WTC11 (cell line): ENCODE measurements around the gene FCHO1. TPM values are rescaled to one million over a fixed set of nuclear protein-coding genes. Genes with fewer than 3 reads are reported as not detected.

Experiments used
- ATAC-seq: fragments of 200-7000 bp; cut with Tn5 transposase; 2 replicates; pipeline ENCODE4 v1.10.0; 2021; ENCODE audit warnings: mild to moderate bottlenecking, moderate library complexity
- CTCF ChIA-PET: fragments of 300-600 bp; sonication (Branson Sonifier 250); formaldehyde crosslinking; loops from one replicate; lab custom pipeline; 2021; ENCODE audit warnings: antibody characterized with exemption; lab: Charles Lee
- POLR2A ChIA-PET: fragments of 350-600 bp; sonication (Branson Sonifier 250); formaldehyde crosslinking; loops from one replicate; lab custom pipeline; 2021; ENCODE audit warnings: antibody characterized with exemption; lab: Charles Lee
- DNase-seq: peaks from one replicate; pipeline ENCODE4 v3.0.0; 2021; ENCODE audit warnings: low spot score
- H3K27ac Mint-ChIP-seq: 2 replicates; pipeline ENCODE4 v1.8.0; 2021; ENCODE audit warnings: mixed read lengths
- H3K27me3 Mint-ChIP-seq: 2 replicates; pipeline ENCODE4 v1.8.0; 2021; ENCODE audit warnings: low read depth, mild to moderate bottlenecking, moderate library complexity, mixed read lengths
- H3K36me3 Mint-ChIP-seq: 2 replicates; pipeline ENCODE4 v1.8.0; 2021; ENCODE audit warnings: mixed read lengths
- H3K4me1 Mint-ChIP-seq: 2 replicates; pipeline ENCODE4 v1.8.0; 2022; ENCODE audit warnings: mixed read lengths
- H3K4me3 Mint-ChIP-seq: 2 replicates; pipeline ENCODE4 v1.8.0; 2021; ENCODE audit warnings: mild to moderate bottlenecking, moderate library complexity, mixed read lengths
- H3K9me3 Mint-ChIP-seq: 2 replicates; pipeline ENCODE4 v1.8.0; 2021; ENCODE audit warnings: mixed read lengths
- ARID4B ChIP-seq: sonication (generic); formaldehyde crosslinking; IDR thresholded peaks from 2 replicates; pipeline ENCODE4 v1.8.0; 2023; ENCODE audit warnings: missing genetic modification reagents, mild to moderate bottlenecking, borderline replicate concordance
- ATF6 ChIP-seq: sonication (generic); formaldehyde crosslinking; IDR thresholded peaks from 2 replicates; pipeline ENCODE4 v1.8.1; 2023; ENCODE audit warnings: mild to moderate bottlenecking, missing genetic modification reagents
- ESRRA ChIP-seq: sonication (generic); formaldehyde crosslinking; IDR thresholded peaks from 2 replicates; pipeline ENCODE4 v1.8.1; 2022; ENCODE audit warnings: mild to moderate bottlenecking, missing genetic modification reagents, borderline replicate concordance
- IRF1 ChIP-seq: sonication (generic); formaldehyde crosslinking; IDR thresholded peaks from 2 replicates; pipeline ENCODE4 v1.8.0; 2023; ENCODE audit warnings: missing genetic modification reagents
- MYBL2 ChIP-seq: sonication (generic); formaldehyde crosslinking; IDR thresholded peaks from 2 replicates; pipeline ENCODE4 v1.8.1; 2023; ENCODE audit warnings: mild to moderate bottlenecking, moderate library complexity, missing genetic modification reagents
- NR3C1 ChIP-seq: sonication (generic); formaldehyde crosslinking; conservative IDR thresholded peaks from 2 replicates; pipeline ENCODE4 v1.8.1; 2023; ENCODE audit warnings: low read depth, mild to moderate bottlenecking, missing genetic modification reagents
- RELA ChIP-seq: sonication (generic); formaldehyde crosslinking; IDR thresholded peaks from 2 replicates; pipeline ENCODE4 v1.8.1; 2022; ENCODE audit warnings: missing genetic modification reagents, mild to moderate bottlenecking, borderline replicate concordance
- SMAD4 ChIP-seq: sonication (generic); formaldehyde crosslinking; IDR thresholded peaks from 2 replicates; pipeline ENCODE4 v1.8.0; 2022; ENCODE audit warnings: mild to moderate bottlenecking, missing genetic modification reagents
- ZMAT4 ChIP-seq: fragments of 250-450 bp; sonication (Bioruptor Pico); IDR thresholded peaks from 2 replicates; pipeline ENCODE4 v1.9.0; 2021; ENCODE audit warnings: mild to moderate bottlenecking
- ZNF423 ChIP-seq: fragments of 250-450 bp; sonication (Bioruptor Pico); IDR thresholded peaks from 2 replicates; pipeline ENCODE4 v2.1.2; 2022; ENCODE audit warnings: mild to moderate bottlenecking, moderate library complexity
- ZSCAN18 ChIP-seq: fragments of 250-450 bp; sonication (Bioruptor Pico); IDR thresholded peaks from 2 replicates; pipeline ENCODE4 v2.1.2; 2022; ENCODE audit warnings: mild to moderate bottlenecking, moderate library complexity
- total RNA-seq: library from RNA; stranded (reverse); gene quantifications from 3 replicates; pipeline ENCODE4 v1.2.3, GENCODE V29; 2021

The FCHO1 gene
- total RNA-seq, 1 experiment from 2014 or later: 26.8 TPM

GRCh38 chr19:17718947-17719711, 32.1 kb upstream of the FCHO1 start, which contains the start of gene MAP1S (continued):
- peak; percentile 81; the same call in 1 of the 2 replicates for TF ChIP-seq ARID4B (CRISPR knock-in tag)

- peaks cover 15% of the 10 kb centered on the region for H3K36me3 Mint-ChIP-seq
- no peaks in the 10 kb centered on the region for H3K27me3 Mint-ChIP-seq
- ATAC-seq (peak; percentile 12), DNase-seq (no peak)
- peaks cover 27% of the 10 kb centered on the region for H3K4me1 Mint-ChIP-seq
- peak overlapping the region; percentile 90 for H3K27ac Mint-ChIP-seq
- peak overlapping the region; percentile 83 for H3K4me3 Mint-ChIP-seq
- no peaks in the 10 kb centered on the region for H3K9me3 Mint-ChIP-seq
- ChIA-PET CTCF (interaction anchor here (0.9 to 3.3 kb wide), 7 partner anchors 13 to 140 kb away, joined by 3 to 17 read pairs (median 6); partner anchors contain the start of gene RPL18A), POLR2A (interaction anchor here (0.9 to 1.3 kb wide), 2 partner anchors 22 to 31 kb away, joined by 4 read pairs; no protein-coding TSS in a partner anchor)
- no peak for TF ChIP-seq ZSCAN18 (CRISPR knock-in tag)
- no peak for TF ChIP-seq ATF6 (CRISPR knock-in tag)
- TF ChIP-seq MYBL2 (CRISPR knock-in tag): 0 out of 2 replicates have a peak, but pooled peaks have one; percentile 8
- TF ChIP-seq RELA (CRISPR knock-in tag): 0 out of 2 replicates have a peak, but pooled peaks have one; percentile 23
Measured at GRCh38 chr19:17719730-17720400, 31.4 kb upstream of the FCHO1 start.

- peak overlapping the region; percentile 83 for H3K4me3 Mint-ChIP-seq
- DNase-seq (no peak), ATAC-seq (no peak)
- no peak for TF ChIP-seq ESRRA (CRISPR knock-in tag)
- TF ChIP-seq ZNF423 (CRISPR knock-in tag): peak; percentile 63; the same call in 1 of the 2 replicates
- TF ChIP-seq ARID4B (CRISPR knock-in tag): no peak
- TF ChIP-seq IRF1 (CRISPR knock-in tag): no peak
- TF ChIP-seq NR3C1 (CRISPR knock-in tag): no peak
- no peak for TF ChIP-seq ZMAT4 (CRISPR knock-in tag)
- no peak for TF ChIP-seq SMAD4 (CRISPR knock-in tag)
- POLR2A ChIA-PET: no interaction called here
- CTCF ChIA-PET: interaction anchor here (0.5 to 3.3 kb wide), 5 partner anchors 13 to 295 kb away, joined by 3 to 17 read pairs (median 6); no protein-coding TSS in a partner anchor
- peak overlapping the region; percentile 90 for H3K27ac Mint-ChIP-seq
- H3K27me3 Mint-ChIP-seq: no peaks in the 10 kb centered on the region
- peaks cover 27% of the 10 kb centered on the region for H3K4me1 Mint-ChIP-seq
- no peaks in the 10 kb centered on the region for H3K9me3 Mint-ChIP-seq
- peaks cover 17% of the 10 kb centered on the region for H3K36me3 Mint-ChIP-seq
Measured at GRCh38 chr19:17720440-17720839, 30.8 kb upstream of the FCHO1 start.
